ENCODE measurements around the gene CIAPIN1.
A peak's percentile ranks its signal among the peaks of the same experiment; 100 is the strongest.

CIAPIN1 gene

DNA sequence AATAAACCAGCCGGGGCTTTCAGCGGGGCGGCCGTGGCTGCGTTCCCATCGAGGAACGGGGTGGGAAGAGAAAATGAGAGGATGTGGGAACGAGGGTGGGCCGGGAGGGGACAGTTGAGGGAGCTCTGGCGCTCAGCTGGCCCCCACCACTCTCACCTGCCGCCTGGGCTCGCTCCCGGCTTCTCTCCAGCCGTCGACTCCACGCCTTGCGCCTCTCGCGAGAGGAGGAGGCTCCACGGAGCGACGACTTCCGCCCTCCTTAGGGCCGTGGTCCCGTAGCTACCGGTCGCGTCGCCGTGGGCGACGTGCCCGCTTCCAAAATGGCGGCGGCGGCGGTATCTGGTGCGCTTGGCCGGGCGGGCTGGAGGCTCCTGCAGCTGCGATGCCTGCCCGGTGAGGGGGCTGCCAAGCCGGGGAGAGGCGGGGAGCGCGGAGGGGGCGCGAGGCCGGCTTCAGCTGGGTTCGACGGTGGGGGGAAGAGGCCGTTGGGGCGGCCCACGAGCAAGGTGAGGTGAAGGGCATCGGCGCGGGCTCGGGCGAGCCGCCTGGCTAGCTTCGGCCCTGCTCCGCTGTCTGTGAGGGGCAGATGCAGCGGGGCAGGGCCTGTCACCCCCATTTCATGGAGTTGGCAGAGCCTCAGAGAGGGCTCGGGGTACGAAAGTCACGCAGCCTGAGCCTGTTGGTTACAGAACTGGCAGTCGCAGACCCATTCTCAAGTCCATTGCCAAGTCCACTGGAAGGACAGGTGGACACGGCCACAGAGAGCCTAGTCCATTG lies at the start of gene CIAPIN1, which contains the start of gene COQ9:
Gene CIAPIN1 (minus strand): TSS at position 200 of the 777 bp plus-strand sequence. CDS start 6,457 bp downstream, outside the sequence.
Gene COQ9 (plus strand): TSS at position 294 of the 777 bp plus-strand sequence. CDS start 27 bp downstream, at position 321.
- H3K4me3 ChIP-seq (ENCODE audit: low read depth in 1 of 2, low read length in 1 of 2) = peak within 1 kb of the TSS; percentile 81 to 97
- TF ChIP-seq, protein P1, sequence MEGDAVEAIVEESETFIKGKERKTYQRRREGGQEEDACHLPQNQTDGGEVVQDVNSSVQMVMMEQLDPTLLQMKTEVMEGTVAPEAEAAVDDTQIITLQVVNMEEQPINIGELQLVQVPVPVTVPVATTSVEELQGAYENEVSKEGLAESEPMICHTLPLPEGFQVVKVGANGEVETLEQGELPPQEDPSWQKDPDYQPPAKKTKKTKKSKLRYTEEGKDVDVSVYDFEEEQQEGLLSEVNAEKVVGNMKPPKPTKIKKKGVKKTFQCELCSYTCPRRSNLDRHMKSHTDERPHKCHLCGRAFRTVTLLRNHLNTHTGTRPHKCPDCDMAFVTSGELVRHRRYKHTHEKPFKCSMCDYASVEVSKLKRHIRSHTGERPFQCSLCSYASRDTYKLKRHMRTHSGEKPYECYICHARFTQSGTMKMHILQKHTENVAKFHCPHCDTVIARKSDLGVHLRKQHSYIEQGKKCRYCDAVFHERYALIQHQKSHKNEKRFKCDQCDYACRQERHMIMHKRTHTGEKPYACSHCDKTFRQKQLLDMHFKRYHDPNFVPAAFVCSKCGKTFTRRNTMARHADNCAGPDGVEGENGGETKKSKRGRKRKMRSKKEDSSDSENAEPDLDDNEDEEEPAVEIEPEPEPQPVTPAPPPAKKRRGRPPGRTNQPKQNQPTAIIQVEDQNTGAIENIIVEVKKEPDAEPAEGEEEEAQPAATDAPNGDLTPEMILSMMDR (IDR thresholded peaks at IDR 0.05) = peak; percentile 19

DNA sequence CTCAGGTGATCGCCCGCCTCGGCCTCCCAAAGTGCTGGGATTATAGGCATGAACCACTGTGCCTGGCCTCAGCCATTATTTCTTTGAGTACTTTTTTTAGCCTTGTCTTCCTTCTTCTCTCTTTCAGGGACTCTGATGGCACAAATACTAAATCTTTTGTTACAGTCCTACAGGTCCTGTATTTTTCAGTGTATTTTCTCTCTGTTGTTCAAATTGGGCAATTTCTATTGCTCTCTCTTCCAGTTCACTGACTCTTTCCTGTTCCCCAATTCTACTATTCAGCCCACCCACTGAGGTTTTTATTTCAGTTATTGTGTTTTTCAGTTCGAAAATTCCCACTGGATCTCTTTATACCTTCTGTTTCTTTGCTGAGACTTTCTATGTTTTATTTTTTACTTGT lies 46.6 kb upstream of the CIAPIN1 start:
- Histone ChIP-seq H3K9me3 (no peaks in the 10 kb centered on the region), H3K27ac (no peak overlapping the region), H3K27me3 (no peaks in the 10 kb centered on the region), H3K4me3 (ENCODE audit: low read depth in 1 of 2, low read length in 1 of 2) (no peak overlapping the region), H3K4me1 (ENCODE audit: control insufficient read depth in 1 of 2, insufficient read depth in 1 of 2, low read depth in 1 of 2, low read length in 1 of 2) (no peaks in the 10 kb centered on the region), H3K36me3 (no peaks in the 10 kb centered on the region)
- TF ChIP-seq, protein P1 (IDR thresholded peaks at IDR 0.05) = no peak

More for the DNA sequence above, at the start of gene CIAPIN1, which contains the start of gene COQ9:
- H3K4me1 ChIP-seq (ENCODE audit: control insufficient read depth in 1 of 2, insufficient read depth in 1 of 2, low read depth in 1 of 2, low read length in 1 of 2) = peaks cover 17 to 22% of the 10 kb centered on the region in 2 experiments
- H3K9me3 ChIP-seq = no peaks in the 10 kb centered on the region
- no peaks in the 10 kb centered on the region for H3K27me3 ChIP-seq
- peaks cover 9% of the 10 kb centered on the region for H3K36me3 ChIP-seq
- H3K27ac ChIP-seq = peak within 1 kb of the TSS; percentile 71

DNA sequence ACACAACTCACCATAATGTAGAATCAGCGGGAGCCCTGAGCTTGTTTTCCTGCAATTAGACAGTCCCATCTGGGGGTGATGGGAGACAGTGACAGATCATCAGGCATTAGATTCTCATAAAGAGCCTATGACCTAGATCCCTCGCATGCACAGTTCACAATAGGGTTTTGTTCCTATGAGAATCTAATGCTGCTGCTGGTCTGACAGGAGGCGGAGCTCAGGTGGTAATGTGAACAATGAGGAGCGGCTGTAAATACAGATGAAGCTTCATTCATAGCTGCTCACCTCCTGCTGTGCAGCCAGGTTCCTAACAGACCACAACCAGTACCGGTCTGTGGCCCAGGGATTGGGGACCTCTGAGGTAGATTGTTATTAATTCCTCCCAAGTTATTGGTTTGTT lies 42.0 kb upstream of the CIAPIN1 start:
- peaks cover 10% of the 10 kb centered on the region in 2 experiments for H3K4me1 ChIP-seq (ENCODE audit: control insufficient read depth in 1 of 2, insufficient read depth in 1 of 2, low read depth in 1 of 2, low read length in 1 of 2)
- no peaks in the 10 kb centered on the region for H3K9me3 ChIP-seq
- no peaks in the 10 kb centered on the region for H3K36me3 ChIP-seq
- no peak overlapping the region for H3K27ac ChIP-seq
- peaks cover 24% of the 10 kb centered on the region for H3K27me3 ChIP-seq
- no peak overlapping the region for H3K4me3 ChIP-seq (ENCODE audit: low read depth in 1 of 2, low read length in 1 of 2)
- TF ChIP-seq, protein P1 (IDR thresholded peaks at IDR 0.05) = no peak

DNA sequence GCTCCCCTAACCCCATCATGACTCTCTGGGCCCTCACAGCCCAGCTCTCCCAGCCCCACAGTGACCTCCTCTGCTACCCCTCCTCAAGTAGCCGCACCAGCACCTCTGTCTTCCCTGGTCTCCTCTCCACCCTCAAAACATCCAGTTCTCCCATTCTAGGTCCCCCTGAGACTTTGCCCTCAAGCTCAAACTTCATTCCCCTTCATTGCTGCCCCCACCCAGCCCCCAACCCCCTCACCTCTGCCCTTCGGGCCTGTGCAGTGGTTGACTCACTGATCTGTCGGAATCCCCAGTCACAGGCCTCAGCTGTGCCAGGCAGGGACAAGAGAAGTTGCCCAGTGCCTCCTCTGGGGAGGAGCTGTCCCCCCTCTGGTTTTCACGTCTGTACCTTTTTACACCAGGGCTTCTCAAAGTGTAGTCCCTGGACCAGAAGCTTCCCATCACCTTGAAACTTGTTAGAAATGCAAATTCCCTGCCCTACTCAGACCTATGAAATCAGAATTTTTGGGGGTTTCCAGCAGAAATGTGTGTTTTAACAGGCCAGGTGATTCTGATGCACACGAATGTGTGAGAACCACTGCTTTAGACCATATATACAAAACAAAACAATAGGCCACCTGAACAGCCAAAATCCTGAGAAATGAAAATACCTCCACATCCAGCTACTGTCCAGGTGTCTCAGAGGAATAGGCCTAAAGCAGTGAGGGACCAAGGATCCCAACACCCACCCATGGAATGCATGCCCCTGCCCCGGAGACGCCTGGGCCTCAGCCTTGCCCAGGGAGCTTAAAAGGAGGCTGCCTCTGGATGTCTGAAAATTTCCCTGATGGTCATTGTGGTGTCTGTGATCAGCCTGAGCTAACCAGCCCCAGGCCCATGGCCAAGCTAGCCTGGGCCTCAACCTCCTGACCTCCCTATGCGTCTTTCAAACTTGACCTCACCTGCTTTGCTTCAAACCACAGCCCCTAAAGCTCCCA lies 40.0 kb upstream of the CIAPIN1 start:
- TF ChIP-seq, protein P1 (IDR thresholded peaks at IDR 0.05) = no peak
- H3K27ac ChIP-seq = no peak overlapping the region
- peak overlapping the region in 1 of 2 experiments; percentile 70 for H3K4me3 ChIP-seq (ENCODE audit: low read depth in 1 of 2, low read length in 1 of 2)
- H3K36me3 ChIP-seq = no peaks in the 10 kb centered on the region
- H3K27me3 ChIP-seq = peaks cover 24% of the 10 kb centered on the region
- peaks cover 10% of the 10 kb centered on the region in 2 experiments for H3K4me1 ChIP-seq (ENCODE audit: control insufficient read depth in 1 of 2, insufficient read depth in 1 of 2, low read depth in 1 of 2, low read length in 1 of 2)
- no peaks in the 10 kb centered on the region for H3K9me3 ChIP-seq

Measured in neutrophil (primary cell).